ENCODE data around the gene MUC22.

Gene MUC22

DNA sequence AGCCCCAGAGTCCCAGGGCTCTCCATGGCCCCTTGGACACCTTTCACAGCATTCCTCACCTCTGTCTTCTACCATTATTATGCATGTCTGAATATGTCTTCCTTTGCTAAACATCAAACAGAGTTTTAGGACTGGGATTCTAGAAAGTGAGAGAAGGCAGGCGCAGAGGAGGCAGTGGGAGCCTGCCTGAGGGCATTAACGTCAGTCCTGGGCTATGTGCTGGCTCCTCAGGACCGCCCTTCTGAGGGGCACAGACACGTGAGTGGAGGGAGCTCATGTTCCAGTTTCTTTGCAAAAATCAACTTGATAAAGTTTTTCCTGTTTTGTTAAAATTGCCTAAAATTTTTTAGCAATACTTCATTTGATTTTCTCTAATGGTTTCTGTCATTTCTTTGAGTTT is 64.1 kb downstream of the MUC22 start:
- Mint-ChIP-seq H3K4me3 (no peak overlapping the region), H3K27ac (no peak overlapping the region), H3K9me3 (no peaks in the 10 kb centered on the region), H3K4me1 (peaks cover 3% of the 10 kb centered on the region), H3K27me3 (no peaks in the 10 kb centered on the region)
- DNase-seq: no peak
- no peak for ATAC-seq

DNA sequence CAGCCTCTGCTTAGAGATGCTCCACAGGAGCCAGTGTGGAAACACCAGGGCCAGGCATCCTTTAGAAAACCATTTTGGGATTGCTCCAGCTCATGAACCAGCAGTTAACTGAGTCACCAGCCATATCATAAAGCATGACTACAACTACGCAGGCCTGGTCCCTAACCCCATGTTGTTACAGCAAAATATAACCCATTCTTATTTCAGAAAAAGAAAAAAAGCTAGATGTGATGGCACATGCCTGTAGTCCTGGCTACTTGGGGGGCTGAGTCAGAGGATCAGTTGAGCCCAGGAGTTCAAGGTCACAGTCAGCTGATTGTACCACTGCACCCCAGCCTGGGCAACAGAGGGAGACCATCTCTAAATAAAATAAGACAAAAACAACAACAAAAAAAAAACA is 65.3 kb downstream of the MUC22 start:
- no peak for DNase-seq
- no peak overlapping the region for H3K27ac Mint-ChIP-seq
- no peaks in the 10 kb centered on the region for H3K27me3 Mint-ChIP-seq
- H3K4me3 Mint-ChIP-seq: no peak overlapping the region
- H3K9me3 Mint-ChIP-seq: no peaks in the 10 kb centered on the region
- ATAC-seq: no peak
- H3K4me1 Mint-ChIP-seq: peaks cover 11% of the 10 kb centered on the region

GRCh38 chr6:31076611-31077010 is 66.3 kb downstream of the MUC22 start:
- no peaks in the 10 kb centered on the region for H3K9me3 Mint-ChIP-seq
- H3K27ac Mint-ChIP-seq: no peak overlapping the region
- H3K27me3 Mint-ChIP-seq: no peaks in the 10 kb centered on the region
- no peak for ATAC-seq
- DNase-seq: no peak
- H3K4me3 Mint-ChIP-seq: no peak overlapping the region
- H3K4me1 Mint-ChIP-seq: peaks cover 11% of the 10 kb centered on the region

DNA sequence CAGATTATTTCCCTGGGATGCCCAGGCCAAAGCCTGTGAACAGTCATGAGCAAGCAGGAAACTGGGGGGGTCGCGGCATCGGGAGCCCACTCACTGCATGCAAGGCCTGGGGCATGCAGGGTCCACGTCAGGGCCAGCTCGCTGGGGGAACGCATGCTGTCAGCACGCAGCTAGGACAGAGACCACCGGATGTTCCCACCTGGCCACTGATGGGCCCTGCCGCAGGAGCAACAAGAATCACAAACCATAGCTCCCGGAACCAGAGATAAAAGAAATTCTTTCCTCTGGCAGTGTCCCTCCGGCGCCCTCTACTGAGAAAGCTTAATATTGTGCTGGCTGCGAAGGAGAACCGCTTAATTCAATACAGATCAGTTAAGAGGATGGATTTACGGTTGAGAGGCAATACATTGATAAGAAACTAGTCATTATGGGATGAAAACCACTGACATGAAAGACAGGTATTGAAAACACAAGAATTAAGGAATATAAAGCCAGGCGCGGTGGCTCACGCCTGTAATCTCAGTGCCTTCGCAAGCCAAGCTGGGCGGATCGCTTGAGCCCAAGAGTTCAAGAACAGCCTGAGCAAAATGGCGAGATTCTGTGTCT is 69.5 kb downstream of the MUC22 start:
- H3K27ac Mint-ChIP-seq: peak overlapping the region; percentile 14 to 74
- DNase-seq: peak; percentile 70 to 76
- H3K4me3 Mint-ChIP-seq: peak overlapping the region; percentile 65 to 67
- no peaks in the 10 kb centered on the region for H3K9me3 Mint-ChIP-seq
- H3K27me3 Mint-ChIP-seq: no peaks in the 10 kb centered on the region
- ATAC-seq: peak; percentile 87
- peaks cover 11% of the 10 kb centered on the region for H3K4me1 Mint-ChIP-seq

- no peaks in the 10 kb centered on the region for H3K9me3 Mint-ChIP-seq
- no peaks in the 10 kb centered on the region for H3K27me3 Mint-ChIP-seq
- no peak for ATAC-seq
- H3K27ac Mint-ChIP-seq: no peak overlapping the region
- peaks cover 13% of the 10 kb centered on the region for H3K4me1 Mint-ChIP-seq
- no peak overlapping the region for H3K4me3 Mint-ChIP-seq
- DNase-seq: no peak
Observed at GRCh38 chr6:31081872-31082271, 71.6 kb downstream of the MUC22 start.

DNA sequence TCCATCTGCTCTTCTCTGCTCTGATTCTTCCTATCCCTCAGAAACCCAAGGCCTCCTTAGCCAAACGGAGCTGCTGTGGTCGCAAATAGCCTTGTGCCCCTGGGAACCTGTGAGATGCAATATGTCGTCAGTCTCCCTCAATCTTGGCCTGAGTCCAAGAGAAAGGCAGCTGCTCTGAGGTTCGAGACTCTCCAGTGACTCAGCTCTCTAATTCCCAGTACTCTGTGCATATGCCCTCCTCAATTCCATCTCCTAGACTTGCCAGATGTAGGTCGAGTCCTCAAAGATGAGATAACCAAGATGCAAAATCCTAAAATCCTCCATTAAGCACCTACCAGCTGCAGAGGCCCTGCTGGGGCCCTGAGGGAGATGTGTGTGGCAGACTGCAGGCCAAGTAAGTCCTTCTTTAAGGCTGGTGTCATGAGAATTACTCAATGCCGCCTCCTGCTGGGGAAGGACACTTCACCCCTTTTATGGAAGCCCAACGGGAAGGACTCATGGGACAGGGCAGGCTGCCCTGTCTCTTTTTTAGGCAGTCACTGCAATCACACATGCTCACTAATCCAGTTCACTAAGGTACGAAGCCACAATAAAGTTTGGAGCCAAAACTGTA is 73.6 kb downstream of the MUC22 start:
- no peak for ATAC-seq
- H3K4me3 Mint-ChIP-seq: no peak overlapping the region
- peaks cover 24% of the 10 kb centered on the region for H3K4me1 Mint-ChIP-seq
- no peak overlapping the region for H3K27ac Mint-ChIP-seq
- DNase-seq: peak; percentile 33 to 37
- no peaks in the 10 kb centered on the region for H3K9me3 Mint-ChIP-seq
- H3K27me3 Mint-ChIP-seq: no peaks in the 10 kb centered on the region

Data from stimulated activated naive CD8-positive, alpha-beta T cell treated with anti-CD3 and anti-CD28 coated beads, Interleukin-15, amount 100 ng/mL, for 72 hours (primary cell).